Testis (tissue), 2 donors: ENCODE measurements around the gene ZNF92.
"Not testable (repeated sequence)": the region's sequence is repeated elsewhere in the genome, so short reads cannot be mapped to it uniquely, and the experiment has no call there.

Source experiments
- POLR2A ChIP-seq: fragments of 450-650 bp; IDR thresholded peaks from one replicate; pipeline ENCODE4 v1.6.1; 2017; ENCODE audit warnings: antibody characterized with exemption, mild to moderate bottlenecking, moderate library complexity
- TF ChIP-seq, protein P1 (sequence below), 3 experiments: fragments of 450-650 bp in 2 of 3; fragments of 200-600 bp in 1 of 3; sonication (generic) in 1 of 3; IDR thresholded peaks; one replicate each; pipeline ENCODE4 v1.5.1; 2016 to 2019; ENCODE audit warnings: antibody characterized with exemption in 3 of 3, mild to moderate bottlenecking in 2 of 3, moderate library complexity in 1 of 3

DNA sequence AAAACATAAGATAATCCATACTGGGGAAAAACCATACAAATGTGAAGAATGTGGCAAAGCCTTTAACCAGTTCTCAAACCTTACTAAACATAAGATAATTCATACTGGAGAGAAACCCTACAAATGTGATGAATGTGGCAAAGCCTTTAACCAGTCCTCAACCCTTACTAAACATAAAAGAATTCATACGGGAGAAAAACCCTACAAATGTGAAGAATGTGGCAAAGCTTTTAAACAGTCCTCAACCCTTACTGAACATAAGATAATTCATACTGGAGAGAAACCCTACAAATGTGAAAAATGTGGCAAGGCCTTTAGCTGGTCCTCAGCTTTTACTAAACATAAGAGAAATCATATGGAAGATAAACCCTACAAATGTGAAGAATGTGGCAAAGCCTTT lies 25.4 kb downstream of the ZNF92 start:
- TF ChIP-seq, protein P1, sequence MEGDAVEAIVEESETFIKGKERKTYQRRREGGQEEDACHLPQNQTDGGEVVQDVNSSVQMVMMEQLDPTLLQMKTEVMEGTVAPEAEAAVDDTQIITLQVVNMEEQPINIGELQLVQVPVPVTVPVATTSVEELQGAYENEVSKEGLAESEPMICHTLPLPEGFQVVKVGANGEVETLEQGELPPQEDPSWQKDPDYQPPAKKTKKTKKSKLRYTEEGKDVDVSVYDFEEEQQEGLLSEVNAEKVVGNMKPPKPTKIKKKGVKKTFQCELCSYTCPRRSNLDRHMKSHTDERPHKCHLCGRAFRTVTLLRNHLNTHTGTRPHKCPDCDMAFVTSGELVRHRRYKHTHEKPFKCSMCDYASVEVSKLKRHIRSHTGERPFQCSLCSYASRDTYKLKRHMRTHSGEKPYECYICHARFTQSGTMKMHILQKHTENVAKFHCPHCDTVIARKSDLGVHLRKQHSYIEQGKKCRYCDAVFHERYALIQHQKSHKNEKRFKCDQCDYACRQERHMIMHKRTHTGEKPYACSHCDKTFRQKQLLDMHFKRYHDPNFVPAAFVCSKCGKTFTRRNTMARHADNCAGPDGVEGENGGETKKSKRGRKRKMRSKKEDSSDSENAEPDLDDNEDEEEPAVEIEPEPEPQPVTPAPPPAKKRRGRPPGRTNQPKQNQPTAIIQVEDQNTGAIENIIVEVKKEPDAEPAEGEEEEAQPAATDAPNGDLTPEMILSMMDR (IDR thresholded peaks at IDR 0.05) = not testable (repeated sequence)
- TF ChIP-seq POLR2A = not testable (repeated sequence)
